ACC112 (cell line): Measurements from ENCODE around the gene GNL1.
"Not testable (repeated sequence)": the region's sequence is repeated elsewhere in the genome, so short reads cannot be mapped to it uniquely, and the experiment has no call there.

Experiments used
- H2AFZ ChIP-seq: fragments of 200-600 bp; sonication (generic); one replicate; pipeline ENCODE4 v1.6.0; 2017; ENCODE audit warnings: antibody characterized with exemption, low read length; ENCODE audit not compliant: unreplicated experiment
- H3K27ac ChIP-seq: fragments of 200-600 bp; sonication (generic); 2 replicates; pipeline ENCODE4 v1.5.1; 2014; ENCODE audit warnings: low read depth, mild to moderate bottlenecking, antibody characterized with exemption, low read length, moderate library complexity
- H3K27me3 ChIP-seq: fragments of 200-600 bp; sonication (generic); 2 replicates; pipeline ENCODE4 v1.6.1; 2014; ENCODE audit warnings: mild to moderate bottlenecking, antibody characterized with exemption, low read length, moderate library complexity, mixed read lengths; ENCODE audit not compliant: insufficient read depth
- H3K36me3 ChIP-seq: fragments of 200-600 bp; sonication (generic); 2 replicates; pipeline ENCODE4 v1.6.1; 2016; ENCODE audit warnings: mild to moderate bottlenecking, antibody characterized with exemption, low read length, moderate library complexity, mixed read lengths; ENCODE audit not compliant: insufficient read depth
- H3K4me1 ChIP-seq: fragments of 200-600 bp; sonication (generic); one replicate; pipeline ENCODE4 v1.6.1; 2016; ENCODE audit warnings: low read length, mixed read lengths; ENCODE audit not compliant: insufficient read depth, unreplicated experiment, control insufficient read depth
- H3K4me3 ChIP-seq: fragments of 200-600 bp; sonication (generic); 2 replicates; pipeline ENCODE4 v1.5.1; 2014; ENCODE audit warnings: mild to moderate bottlenecking, low read depth, low read length
- H3K79me2 ChIP-seq: fragments of 200-600 bp; sonication (generic); one replicate; pipeline ENCODE4 v1.6.0; 2016; ENCODE audit warnings: low read length; ENCODE audit not compliant: control insufficient read depth, unreplicated experiment, insufficient read depth

GNL1 gene

DNA sequence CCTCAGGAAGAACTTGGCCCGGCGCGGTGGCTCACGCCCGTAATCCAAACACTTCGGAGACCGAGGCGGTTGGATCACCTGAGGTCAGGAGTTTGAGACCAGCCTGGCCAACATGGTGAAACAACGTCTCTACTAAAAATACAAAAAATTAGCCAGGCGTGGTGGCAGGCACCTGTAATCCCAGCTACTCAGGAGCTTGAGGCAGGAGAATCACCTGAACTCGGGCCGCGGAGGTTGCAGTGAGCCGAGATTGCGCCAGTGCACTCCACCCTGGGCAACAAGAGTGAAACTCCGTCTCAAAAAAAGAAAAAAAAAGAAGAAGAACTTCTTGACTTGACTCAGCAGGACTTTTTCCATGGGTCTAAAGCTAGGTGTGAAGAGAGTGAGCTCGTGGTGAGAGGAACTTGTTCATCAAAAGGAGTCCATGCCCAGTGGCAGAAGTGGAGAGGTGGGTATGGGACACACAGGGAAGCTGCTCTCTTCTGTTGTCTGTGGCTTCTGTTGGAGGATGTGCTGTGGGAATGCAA is 26.9 kb downstream of the GNL1 start:
- not testable (repeated sequence) for H3K27ac ChIP-seq, H3K4me3 ChIP-seq, H2AFZ ChIP-seq, H3K4me1 ChIP-seq, H3K79me2 ChIP-seq, H3K27me3 ChIP-seq, H3K36me3 ChIP-seq

DNA sequence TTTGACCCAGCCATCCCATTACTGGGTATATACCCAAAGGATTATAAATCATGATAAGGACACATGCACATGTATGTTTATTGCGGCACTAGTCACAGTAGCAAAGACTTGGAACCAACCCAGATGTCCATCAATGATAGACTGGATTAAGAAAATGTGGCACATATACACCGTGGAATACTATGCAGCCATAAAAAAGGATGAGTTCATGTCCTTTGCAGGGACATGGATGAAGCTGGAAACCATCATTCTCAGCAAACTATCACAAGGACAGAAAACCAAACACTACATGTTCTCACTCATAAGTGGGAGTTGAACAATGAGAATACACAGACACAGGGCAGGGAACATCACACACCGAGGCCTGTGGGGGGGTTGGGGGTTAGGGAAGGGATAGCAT is 29.8 kb downstream of the GNL1 start:
- H2AFZ ChIP-seq, H3K4me1 ChIP-seq, H3K79me2 ChIP-seq, H3K4me3 ChIP-seq, H3K27me3 ChIP-seq, H3K36me3 ChIP-seq, H3K27ac ChIP-seq: not testable (repeated sequence)

DNA sequence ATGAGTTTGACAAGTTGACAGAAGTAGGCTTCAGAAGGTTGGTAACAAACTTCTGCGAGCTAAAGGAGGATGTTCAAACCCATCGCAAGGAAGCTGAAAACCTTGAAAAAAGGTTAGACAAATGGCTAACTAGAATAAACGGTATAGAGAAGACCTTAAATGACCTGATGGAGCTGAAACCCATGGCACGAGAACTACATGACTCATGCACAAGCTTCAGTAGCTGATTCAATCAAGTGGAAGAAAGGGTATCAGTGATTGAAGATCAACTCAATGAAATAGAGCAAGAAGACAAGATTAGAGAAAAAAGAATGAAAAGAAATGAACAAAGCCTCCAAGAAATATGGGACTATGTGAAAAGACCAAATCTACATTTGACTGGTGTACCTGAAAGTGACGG is 34.3 kb downstream of the GNL1 start:
- H3K27ac ChIP-seq, H3K4me1 ChIP-seq, H3K4me3 ChIP-seq, H2AFZ ChIP-seq, H3K36me3 ChIP-seq, H3K27me3 ChIP-seq, H3K79me2 ChIP-seq: not testable (repeated sequence)

DNA sequence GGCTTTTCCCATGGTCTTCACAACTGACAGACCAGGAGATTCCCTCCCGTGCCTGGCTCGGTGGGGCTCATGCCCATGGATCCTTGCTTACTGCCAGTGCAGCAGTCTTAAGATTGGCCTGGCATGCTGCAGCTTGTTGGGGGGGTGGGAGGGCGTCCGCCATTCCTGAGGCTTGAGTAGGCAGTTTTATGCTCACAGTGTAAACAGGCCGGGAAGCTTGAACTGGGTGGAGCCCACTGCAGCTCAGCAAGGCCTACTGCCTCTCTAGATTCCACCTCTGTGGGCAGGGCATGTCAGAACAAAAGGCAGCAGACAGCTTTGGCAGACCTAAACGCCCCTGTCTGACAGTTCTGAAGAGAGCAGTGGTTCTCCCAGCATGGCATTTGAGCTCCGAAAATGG is 35.2 kb downstream of the GNL1 start:
- not testable (repeated sequence) for H3K27ac ChIP-seq, H3K4me3 ChIP-seq, H2AFZ ChIP-seq, H3K36me3 ChIP-seq, H3K79me2 ChIP-seq, H3K27me3 ChIP-seq, H3K4me1 ChIP-seq

DNA sequence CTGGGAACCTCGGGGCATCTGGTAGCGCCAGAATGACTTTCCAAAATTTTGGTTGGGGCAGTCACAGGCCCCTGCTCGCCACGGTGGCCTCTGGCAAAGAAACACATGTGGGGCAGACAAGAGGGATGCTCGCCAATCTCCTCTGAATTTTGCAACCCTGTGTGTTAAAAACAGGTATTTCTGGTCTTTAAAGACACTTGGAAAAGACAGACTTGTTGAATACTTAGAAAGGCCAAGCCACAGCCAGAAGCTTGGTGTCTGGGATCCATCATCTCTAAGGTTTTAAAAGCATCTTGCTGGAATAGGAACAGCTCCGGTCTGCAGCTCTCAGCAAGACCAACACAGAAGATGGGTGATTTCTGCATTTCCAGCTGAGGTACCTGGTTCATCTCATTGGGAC is 35.8 kb downstream of the GNL1 start:
- H3K4me1 ChIP-seq = peaks cover 3% of the 10 kb centered on the region
- H2AFZ ChIP-seq = no peak overlapping the region
- H3K27me3 ChIP-seq = no peaks in the 10 kb centered on the region
- H3K4me3 ChIP-seq = no peak overlapping the region
- no peaks in the 10 kb centered on the region for H3K36me3 ChIP-seq
- H3K27ac ChIP-seq = no peak overlapping the region
- H3K79me2 ChIP-seq = no peaks in the 10 kb centered on the region

DNA sequence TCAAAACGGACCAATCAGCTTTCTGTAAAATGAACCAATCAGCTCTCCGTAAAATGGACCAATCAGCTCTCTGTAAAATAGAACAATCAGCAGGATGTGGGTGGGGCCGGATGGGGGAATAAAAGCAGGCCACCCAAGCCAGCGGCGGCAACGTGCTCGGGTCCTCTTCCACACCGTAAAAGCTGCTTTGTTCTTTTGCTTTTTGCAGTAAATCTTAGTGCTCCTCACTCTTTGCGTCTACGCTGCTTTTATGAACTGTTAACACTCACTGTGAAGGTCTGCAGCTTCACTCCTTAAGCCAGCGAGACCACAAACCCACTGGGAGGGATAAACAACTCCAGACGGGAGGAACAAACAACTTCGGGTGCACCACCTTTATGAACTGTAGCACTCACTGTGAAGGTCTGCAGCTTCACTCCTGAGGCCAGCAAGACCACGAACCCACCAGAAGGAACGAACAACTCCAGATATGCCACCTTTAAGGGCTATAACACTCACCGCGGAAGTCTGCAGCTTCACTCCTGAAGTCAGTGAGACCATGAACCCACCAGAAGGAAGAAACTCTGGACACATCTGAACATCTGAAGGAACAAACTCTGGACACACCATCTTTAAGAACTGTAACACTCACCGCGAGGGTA is 37.7 kb downstream of the GNL1 start:
- not testable (repeated sequence) for H3K4me1 ChIP-seq, H3K27ac ChIP-seq

DNA sequence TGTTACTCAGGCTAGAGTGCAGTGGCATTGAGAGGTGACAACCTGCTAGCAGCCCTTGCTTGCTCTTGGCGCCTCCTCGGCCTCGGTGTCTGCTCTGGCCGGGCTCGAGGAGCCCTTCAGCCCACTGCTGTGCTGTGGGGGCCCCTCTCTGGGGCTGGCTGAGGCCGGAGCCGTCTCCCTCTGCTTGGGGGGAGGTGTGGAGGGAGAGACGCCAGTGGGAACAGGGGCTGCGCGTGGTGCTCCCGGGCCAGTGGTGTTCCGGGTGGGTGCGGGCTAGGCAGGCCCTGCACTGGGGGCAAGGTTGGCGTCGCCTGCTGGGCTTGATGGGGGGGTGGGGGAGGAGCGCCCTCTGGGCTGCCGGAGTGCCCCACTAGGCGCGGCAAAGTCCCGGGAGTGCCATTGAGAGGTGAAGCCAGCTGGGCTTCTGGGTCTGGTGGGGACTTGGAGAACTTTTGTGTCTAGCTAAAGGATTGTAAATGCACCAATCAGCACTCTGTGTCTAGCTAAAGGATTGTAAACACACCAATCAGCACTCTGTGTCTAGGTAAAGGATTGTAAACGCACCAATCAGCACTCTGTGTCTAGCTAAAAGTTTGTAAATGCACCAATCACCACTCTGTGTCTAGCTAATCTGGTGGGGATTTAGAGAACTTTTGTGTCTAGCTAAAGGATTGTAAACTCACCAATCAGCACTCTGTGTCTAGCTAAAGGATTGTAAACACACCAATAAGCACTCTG is 38.4 kb downstream of the GNL1 start:
- H2AFZ ChIP-seq, H3K4me1 ChIP-seq, H3K27me3 ChIP-seq, H3K79me2 ChIP-seq, H3K4me3 ChIP-seq, H3K27ac ChIP-seq, H3K36me3 ChIP-seq: not testable (repeated sequence)

More for the DNA sequence above, 37.7 kb downstream of the GNL1 start:
- not testable (repeated sequence) for H3K4me3 ChIP-seq, H3K36me3 ChIP-seq, H3K27me3 ChIP-seq, H2AFZ ChIP-seq, H3K79me2 ChIP-seq

DNA sequence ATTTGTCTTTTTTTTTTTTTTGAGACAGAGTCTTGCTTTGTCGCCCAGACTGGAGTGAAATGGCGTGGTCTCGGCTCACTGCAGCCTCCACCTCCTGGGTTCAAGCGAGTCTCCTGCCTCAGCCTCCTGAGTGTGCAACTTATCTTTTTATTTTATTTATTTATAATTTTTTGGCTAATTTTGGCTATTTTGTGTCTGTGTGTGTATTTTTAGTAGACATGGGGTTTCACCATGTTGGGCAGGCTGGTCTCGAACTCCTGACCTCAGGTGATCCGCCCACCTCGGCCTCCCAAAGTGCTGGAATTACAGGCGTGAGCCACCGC is 39.6 kb downstream of the GNL1 start:
- H2AFZ ChIP-seq = not testable (repeated sequence)

GRCh38 chr6:30515944-30516753 is 40.1 kb downstream of the GNL1 start:
- H3K36me3 ChIP-seq = no peaks in the 10 kb centered on the region
- no peaks in the 10 kb centered on the region for H3K27me3 ChIP-seq
- H3K27ac ChIP-seq = peak overlapping the region; percentile 95
- H3K4me3 ChIP-seq = peak overlapping the region; percentile 72
- H3K4me1 ChIP-seq = no peaks in the 10 kb centered on the region
- no peaks in the 10 kb centered on the region for H3K79me2 ChIP-seq
- peak overlapping the region; percentile 62 for H2AFZ ChIP-seq

More for the DNA sequence above, 39.6 kb downstream of the GNL1 start:
- H3K4me1 ChIP-seq, H3K79me2 ChIP-seq, H3K27me3 ChIP-seq, H3K36me3 ChIP-seq: not testable (repeated sequence)
- H3K27ac ChIP-seq = peak overlapping the region; percentile 95
- H3K4me3 ChIP-seq = peak overlapping the region; percentile 72

- no peaks in the 10 kb centered on the region for H3K27me3 ChIP-seq
- H3K4me1 ChIP-seq = no peaks in the 10 kb centered on the region
- H2AFZ ChIP-seq = no peak overlapping the region
- no peak overlapping the region for H3K27ac ChIP-seq
- H3K36me3 ChIP-seq = no peaks in the 10 kb centered on the region
- H3K79me2 ChIP-seq = no peaks in the 10 kb centered on the region
- no peak overlapping the region for H3K4me3 ChIP-seq
Observed at GRCh38 chr6:30515106-30515505, 41.2 kb downstream of the GNL1 start.

GRCh38 chr6:30513451-30513850 is 42.8 kb downstream of the GNL1 start:
- no peaks in the 10 kb centered on the region for H3K79me2 ChIP-seq
- H3K27me3 ChIP-seq = no peaks in the 10 kb centered on the region
- no peaks in the 10 kb centered on the region for H3K36me3 ChIP-seq
- no peak overlapping the region for H2AFZ ChIP-seq
- H3K4me1 ChIP-seq = peaks cover 8% of the 10 kb centered on the region
- no peak overlapping the region for H3K27ac ChIP-seq
- no peak overlapping the region for H3K4me3 ChIP-seq
